Neuronal stem cell (in vitro differentiated cells): Measurements from ENCODE around the gene ENOPH1.
"Not testable (repeated sequence)": the region's sequence is repeated elsewhere in the genome, so short reads cannot be mapped to it uniquely, and the experiment has no call there.

Experiments used
- DNase-seq: peaks from one replicate; pipeline ENCODE4 v3.0.0-alpha.2; 2013; ENCODE audit warnings: low spot score
- H2AFZ ChIP-seq: one replicate; pipeline ENCODE4 v1.6.1; 2013; ENCODE audit warnings: mild to moderate bottlenecking, low read length, inconsistent platforms
- H2AK5ac ChIP-seq: 2 replicates; pipeline ENCODE4 v1.6.1; 2013; ENCODE audit warnings: low read depth, mild to moderate bottlenecking, inconsistent platforms, low read length, moderate library complexity, mixed read lengths
- H2BK120ac ChIP-seq: 2 replicates; pipeline ENCODE4 v1.6.1; 2013; ENCODE audit warnings: low read depth, mild to moderate bottlenecking, inconsistent platforms, low read length, moderate library complexity, mixed read lengths
- H2BK12ac ChIP-seq: one replicate; pipeline ENCODE4 v1.6.1; 2013; ENCODE audit warnings: low read length, inconsistent platforms
- H2BK15ac ChIP-seq: 2 replicates; pipeline ENCODE4 v1.6.1; 2013; ENCODE audit warnings: mild to moderate bottlenecking, low read length, inconsistent platforms, mixed read lengths
- H2BK5ac ChIP-seq: one replicate; pipeline ENCODE4 v1.6.1; 2013; ENCODE audit warnings: inconsistent platforms, mild to moderate bottlenecking, low read length, moderate library complexity
- H3K14ac ChIP-seq: one replicate; pipeline ENCODE4 v1.6.1; 2013; ENCODE audit warnings: low read length, inconsistent platforms
- H3K18ac ChIP-seq: 2 replicates; pipeline ENCODE4 v1.6.1; 2013; ENCODE audit warnings: low read length, inconsistent platforms
- H3K23ac ChIP-seq: 2 replicates; pipeline ENCODE4 v1.6.1; 2013; ENCODE audit warnings: low read depth, mild to moderate bottlenecking, mixed read lengths, low read length, inconsistent platforms; ENCODE audit not compliant: poor library complexity
- H3K27ac ChIP-seq: replicated peaks from 3 replicates; pipeline ENCODE4 v1.5.1; 2013; ENCODE audit warnings: low read length, inconsistent platforms
- H3K27me3 ChIP-seq, 3 experiments: 2 replicates each; pipeline ENCODE4 v1.6.1; 2013; ENCODE audit warnings: low read length in 3 of 3, mild to moderate bottlenecking in 2 of 3, inconsistent platforms in 1 of 3, low read depth in 1 of 3, mixed read lengths in 1 of 3, moderate library complexity in 1 of 3; ENCODE audit not compliant: control insufficient read depth in 3 of 3, insufficient read depth in 3 of 3
- H3K36me3 ChIP-seq, 2 donors: replicated peaks in 1 of 2; 2 replicates each; pipeline ENCODE4 v1.6.1; 2013; ENCODE audit warnings: low read length in 2 of 2; ENCODE audit not compliant: control insufficient read depth in 2 of 2, insufficient read depth in 2 of 2
- H3K4ac ChIP-seq: 2 replicates; pipeline ENCODE4 v1.6.1; 2013; ENCODE audit warnings: inconsistent platforms, mild to moderate bottlenecking, low read length, moderate library complexity
- H3K4me1 ChIP-seq, 2 donors: 1 replicate in 1 of 2; 2 replicates in 1 of 2; pipeline ENCODE4 v1.6.1; 2013; ENCODE audit warnings: low read length in 2 of 2, low read depth in 1 of 2; ENCODE audit not compliant: control insufficient read depth in 2 of 2, insufficient read depth in 1 of 2
- H3K4me2 ChIP-seq: one replicate; pipeline ENCODE4 v1.6.1; 2013; ENCODE audit warnings: mild to moderate bottlenecking, low read length, inconsistent platforms; ENCODE audit not compliant: insufficient read depth, poor library complexity, severe bottlenecking
- H3K4me3 ChIP-seq, 2 donors: 2 replicates each; pipeline ENCODE4 v1.5.1; 2013; ENCODE audit warnings: low read length in 2 of 2, mild to moderate bottlenecking in 2 of 2, inconsistent platforms in 1 of 2, moderate library complexity in 1 of 2
- H3K79me1 ChIP-seq: one replicate; pipeline ENCODE4 v1.6.1; 2013; ENCODE audit warnings: low read depth, mild to moderate bottlenecking, inconsistent platforms, low read length, moderate library complexity
- H3K9ac ChIP-seq: one replicate; pipeline ENCODE4 v1.6.1; 2013; ENCODE audit warnings: mild to moderate bottlenecking, low read depth, low read length, inconsistent platforms; ENCODE audit not compliant: poor library complexity
- H3K9me3 ChIP-seq, 2 donors: replicated peaks in 1 of 2; 2 replicates each; pipeline versions ENCODE3 to v1.6.1; 2013; ENCODE audit warnings: low read length in 2 of 2, mild to moderate bottlenecking in 2 of 2, inconsistent platforms in 1 of 2, low read depth in 1 of 2, mixed read lengths in 1 of 2, moderate library complexity in 1 of 2; ENCODE audit not compliant: control insufficient read depth in 2 of 2, insufficient read depth in 1 of 2
- H4K8ac ChIP-seq: one replicate; pipeline ENCODE4 v1.6.1; 2013; ENCODE audit warnings: low read depth, mild to moderate bottlenecking, inconsistent platforms, low read length, moderate library complexity
- H4K91ac ChIP-seq: one replicate; pipeline ENCODE4 v1.6.1; 2013; ENCODE audit warnings: low read length, low read depth, mild to moderate bottlenecking, inconsistent platforms; ENCODE audit not compliant: poor library complexity
- WGBS, 2 donors: extraction: QIAGEN DNeasy Blood & Tissue Kit; methylation state at CpG; one replicate each; pipeline ENCODE4 v1.1.7; 2013; ENCODE audit warnings: missing lambda C conversion rate in 2 of 2, mixed read lengths in 1 of 2; ENCODE audit not compliant: insufficient read length in 2 of 2, insufficient replicate concordance in 1 of 2; ENCODE audit errors: extremely low coverage in 2 of 2; 5-methylcytosine and 5-hydroxymethylcytosine counted together

Gene ENOPH1

DNA sequence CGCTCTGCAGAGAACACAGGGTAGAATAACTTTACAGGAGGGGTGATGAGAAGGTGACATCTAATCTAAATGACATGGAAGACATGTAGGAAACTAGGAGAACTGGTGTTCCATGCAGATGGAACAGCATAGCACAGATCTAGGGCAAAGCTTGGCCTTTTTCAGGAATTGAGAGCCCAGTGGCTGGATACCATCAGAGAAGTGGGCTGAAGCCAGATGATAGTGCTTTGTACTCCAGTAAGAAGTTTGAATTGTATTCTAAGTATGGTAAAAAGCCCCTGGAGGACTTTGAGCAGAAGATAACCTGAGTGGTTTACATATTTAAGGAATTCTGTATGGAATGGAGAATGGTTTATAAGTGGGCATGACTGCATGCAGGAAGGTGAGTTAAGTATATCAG, 32.8 kb downstream of the ENOPH1 start:
- H4K8ac ChIP-seq: no peak overlapping the region
- no peak overlapping the region for H3K27ac ChIP-seq
- no peaks in the 10 kb centered on the region for H3K4me1 ChIP-seq
- H4K91ac ChIP-seq: no peak overlapping the region
- no peak overlapping the region for H3K4me2 ChIP-seq
- H2BK5ac ChIP-seq: no peak overlapping the region
- no peak overlapping the region for H3K9ac ChIP-seq
- no peak overlapping the region for H2BK15ac ChIP-seq
- no peaks in the 10 kb centered on the region for H3K79me1 ChIP-seq
- H3K27me3 ChIP-seq: no peaks in the 10 kb centered on the region
- no peak overlapping the region for H3K18ac ChIP-seq
- no peak overlapping the region for H3K4ac ChIP-seq
- no peak overlapping the region for H2BK120ac ChIP-seq
- H2AFZ ChIP-seq: no peak overlapping the region
- no peak for DNase-seq
- H3K14ac ChIP-seq: no peak overlapping the region
- no CpG with 5 or more reads among the region's 1 CpG for WGBS, 2 donors
- H3K9me3 ChIP-seq: peaks cover 0 to 4% of the 10 kb centered on the region in 2 donors
- H2AK5ac ChIP-seq: no peak overlapping the region
- peaks cover 8 to 80% of the 10 kb centered on the region in 2 donors for H3K36me3 ChIP-seq
- H3K23ac ChIP-seq: no peak overlapping the region
- H3K4me3 ChIP-seq: no peak overlapping the region
- H2BK12ac ChIP-seq: no peak overlapping the region

DNA sequence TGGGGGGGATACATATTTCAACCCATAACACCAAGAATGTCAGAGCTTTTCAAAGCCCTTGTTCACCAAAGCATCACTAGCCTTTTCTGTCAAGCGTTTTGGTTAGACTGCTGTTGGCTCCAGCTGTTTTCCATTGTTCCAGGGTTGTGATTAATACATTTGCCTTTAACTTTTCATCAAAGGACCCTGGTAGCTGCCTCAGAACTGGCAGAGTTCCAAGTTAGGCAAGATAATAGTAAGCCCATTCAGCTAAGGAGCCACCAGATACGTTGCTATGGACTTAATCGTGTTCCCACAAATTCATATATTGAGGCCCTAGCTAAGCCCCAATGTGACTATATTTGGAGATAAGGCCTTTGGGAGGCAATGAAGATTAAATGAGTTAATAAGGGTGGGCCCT, 37.1 kb downstream of the ENOPH1 start:
- no peak overlapping the region for H3K4me2 ChIP-seq
- peaks cover 3 to 42% of the 10 kb centered on the region in 2 donors for H3K36me3 ChIP-seq
- no peak for DNase-seq
- no peaks in the 10 kb centered on the region for H3K27me3 ChIP-seq
- no peak overlapping the region for H3K14ac ChIP-seq
- no peak overlapping the region for H3K9ac ChIP-seq
- H4K91ac ChIP-seq: no peak overlapping the region
- WGBS, 2 donors: no CpG with 5 or more reads among the region's 3 CpGs
- no peak overlapping the region for H3K23ac ChIP-seq
- H2BK120ac ChIP-seq: no peak overlapping the region
- H3K4me3 ChIP-seq: no peak overlapping the region
- no peaks in the 10 kb centered on the region for H3K79me1 ChIP-seq
- no peak overlapping the region for H2AK5ac ChIP-seq
- no peak overlapping the region for H3K27ac ChIP-seq
- H2BK12ac ChIP-seq: no peak overlapping the region
- no peak overlapping the region for H4K8ac ChIP-seq
- peaks cover 0 to 7% of the 10 kb centered on the region in 2 donors for H3K9me3 ChIP-seq
- H3K18ac ChIP-seq: no peak overlapping the region
- H3K4ac ChIP-seq: no peak overlapping the region
- H2BK5ac ChIP-seq: no peak overlapping the region
- no peak overlapping the region for H2AFZ ChIP-seq
- no peak overlapping the region for H2BK15ac ChIP-seq
- H3K4me1 ChIP-seq: no peaks in the 10 kb centered on the region

DNA sequence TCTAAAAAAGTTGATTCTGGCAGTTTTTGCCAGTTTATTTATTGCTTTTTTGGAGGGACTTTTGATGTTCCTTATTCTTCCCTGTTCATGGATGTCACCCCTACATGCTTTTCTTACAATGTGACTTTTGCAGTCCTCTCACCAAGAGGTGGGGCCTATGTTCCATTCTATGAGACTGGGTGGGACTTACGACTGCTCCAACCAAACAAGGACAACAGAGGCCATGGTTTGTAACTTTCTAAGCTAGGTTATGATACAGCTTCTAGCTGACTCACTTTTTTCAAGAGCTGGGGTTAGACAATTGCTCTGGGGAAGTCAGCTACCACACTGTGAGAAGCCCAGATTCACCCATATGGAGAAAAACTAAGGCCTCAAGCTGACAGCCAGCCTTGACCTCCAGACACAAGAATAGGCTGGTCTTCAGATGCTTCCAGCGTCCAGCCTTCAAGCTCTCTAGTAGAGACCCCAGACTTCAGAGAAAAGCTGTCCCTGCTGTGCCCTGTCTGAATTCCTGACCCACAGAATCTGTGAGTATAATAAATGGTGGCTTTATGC, 39.5 kb downstream of the ENOPH1 start:
- H3K14ac ChIP-seq: no peak overlapping the region
- no peak overlapping the region for H4K8ac ChIP-seq
- H3K4me1 ChIP-seq: no peaks in the 10 kb centered on the region
- H3K27ac ChIP-seq: no peak overlapping the region
- no peak overlapping the region for H3K9ac ChIP-seq
- peaks cover 0 to 22% of the 10 kb centered on the region in 2 donors for H3K36me3 ChIP-seq
- WGBS, 2 donors: no CpG with 5 or more reads among the region's 2 CpGs
- no peak overlapping the region for H3K4ac ChIP-seq
- H3K9me3 ChIP-seq: peaks cover 0 to 7% of the 10 kb centered on the region in 2 donors
- H4K91ac ChIP-seq: no peak overlapping the region
- no peak overlapping the region for H2AFZ ChIP-seq
- no peak overlapping the region for H3K18ac ChIP-seq
- no peak overlapping the region for H2BK12ac ChIP-seq
- no peak overlapping the region for H2BK15ac ChIP-seq
- no peaks in the 10 kb centered on the region for H3K27me3 ChIP-seq
- H2BK5ac ChIP-seq: no peak overlapping the region
- no peaks in the 10 kb centered on the region for H3K79me1 ChIP-seq
- no peak overlapping the region for H2AK5ac ChIP-seq
- H3K23ac ChIP-seq: no peak overlapping the region
- H3K4me3 ChIP-seq: no peak overlapping the region
- no peak overlapping the region for H2BK120ac ChIP-seq
- H3K4me2 ChIP-seq: no peak overlapping the region
- no peak for DNase-seq

DNA sequence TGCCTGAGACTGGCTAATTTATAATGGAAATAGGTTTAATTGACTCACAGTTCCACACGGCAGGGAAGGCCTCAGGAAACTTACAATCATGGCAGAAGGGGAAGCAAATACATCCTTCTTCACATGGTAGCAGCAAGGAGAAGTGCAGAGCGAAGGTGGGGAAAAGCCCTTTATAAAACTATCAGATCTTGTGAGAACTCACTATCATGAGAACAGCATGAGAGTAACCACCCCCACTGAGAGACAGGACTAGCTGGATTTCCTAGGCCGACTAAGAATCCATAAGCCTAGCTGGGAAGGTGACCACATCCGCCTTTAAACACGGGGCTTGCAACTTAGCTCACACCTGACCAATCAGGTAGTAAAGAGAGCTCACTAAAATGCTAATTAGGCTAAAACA, 42.7 kb downstream of the ENOPH1 start:
- not testable (repeated sequence) for DNase-seq, H3K4me3 ChIP-seq, H3K79me1 ChIP-seq, H3K27me3 ChIP-seq, H2BK5ac ChIP-seq, H3K36me3 ChIP-seq, H2AFZ ChIP-seq, H3K9ac ChIP-seq, H2BK15ac ChIP-seq, H3K27ac ChIP-seq, H3K23ac ChIP-seq, H2AK5ac ChIP-seq, H3K4me1 ChIP-seq, H3K14ac ChIP-seq, H2BK12ac ChIP-seq, H3K4me2 ChIP-seq, H3K4ac ChIP-seq, H3K18ac ChIP-seq, H2BK120ac ChIP-seq, H3K9me3 ChIP-seq, H4K8ac ChIP-seq, H4K91ac ChIP-seq
- no CpG with 5 or more reads among the region's 5 CpGs for WGBS, 2 donors
